SK-N-SH treated with all-trans-retinoic acid at 6 μM for 48 hours (cell line): ENCODE data around the gene TIMM13.

Source experiments
- ZC3H10 ChIP-seq: fragments of 250-450 bp; sonication (Bioruptor Pico); IDR thresholded peaks from 2 replicates; pipeline ENCODE4 v1.5.1; 2021; ENCODE audit warnings: mild to moderate bottlenecking, moderate library complexity
- ZFP3 ChIP-seq: fragments of 250-450 bp; sonication (Bioruptor Pico); IDR thresholded peaks from 2 replicates; pipeline ENCODE4 v1.5.0; 2020; ENCODE audit warnings: mild to moderate bottlenecking, moderate library complexity
- TF ChIP-seq, protein P1 (sequence below): fragments of 250-450 bp; sonication (Bioruptor Pico); IDR thresholded peaks from 2 replicates; pipeline ENCODE4 v1.5.1; 2020; ENCODE audit warnings: low read depth, mild to moderate bottlenecking, moderate library complexity

DNA sequence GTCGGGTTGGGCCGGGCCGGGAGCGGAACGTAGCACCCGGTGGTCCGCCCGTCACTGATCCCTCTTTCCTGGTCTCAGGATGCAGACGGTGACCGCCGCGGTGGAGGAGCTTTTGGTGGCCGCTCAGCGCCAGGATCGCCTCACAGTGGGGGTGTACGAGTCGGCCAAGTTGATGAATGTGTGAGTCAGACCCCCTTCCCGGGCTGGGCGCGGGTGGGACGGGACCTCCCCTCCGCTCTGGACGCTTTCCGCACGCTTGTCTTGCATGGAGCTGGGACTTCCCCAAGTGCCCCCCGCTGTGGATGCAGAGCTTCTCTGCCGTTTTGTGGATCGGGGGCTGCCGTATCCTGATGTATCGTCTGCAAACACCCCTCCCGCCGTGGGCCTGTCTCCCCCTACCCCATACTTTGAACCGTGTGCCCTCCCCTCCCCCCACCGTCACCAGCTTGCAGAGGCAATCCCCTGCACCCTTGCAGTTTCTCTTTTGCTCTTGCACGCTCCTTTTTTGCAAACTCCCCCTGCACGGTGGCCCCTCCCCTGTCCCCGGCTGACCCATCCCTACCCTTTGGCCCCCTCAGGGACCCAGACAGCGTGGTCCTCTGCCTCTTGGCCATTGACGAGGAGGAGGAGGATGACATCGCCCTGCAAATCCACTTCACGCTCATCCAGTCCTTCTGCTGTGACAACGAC lies 49.2 kb upstream of the TIMM13 start:
- TF ChIP-seq ZC3H10 (no peak), ZFP3 (no peak)
- TF ChIP-seq, protein P1, sequence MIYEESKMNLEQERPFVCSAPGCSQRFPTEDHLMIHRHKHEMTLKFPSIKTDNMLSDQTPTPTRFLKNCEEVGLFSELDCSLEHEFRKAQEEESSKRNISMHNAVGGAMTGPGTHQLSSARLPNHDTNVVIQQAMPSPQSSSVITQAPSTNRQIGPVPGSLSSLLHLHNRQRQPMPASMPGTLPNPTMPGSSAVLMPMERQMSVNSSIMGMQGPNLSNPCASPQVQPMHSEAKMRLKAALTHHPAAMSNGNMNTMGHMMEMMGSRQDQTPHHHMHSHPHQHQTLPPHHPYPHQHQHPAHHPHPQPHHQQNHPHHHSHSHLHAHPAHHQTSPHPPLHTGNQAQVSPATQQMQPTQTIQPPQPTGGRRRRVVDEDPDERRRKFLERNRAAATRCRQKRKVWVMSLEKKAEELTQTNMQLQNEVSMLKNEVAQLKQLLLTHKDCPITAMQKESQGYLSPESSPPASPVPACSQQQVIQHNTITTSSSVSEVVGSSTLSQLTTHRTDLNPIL (CRISPR knock-in tag), result no peak
